K562 (cell line): Measurements from ENCODE around the gene KCNH3. TPM values are rescaled to one million over a fixed set of nuclear protein-coding genes. Genes with fewer than 3 reads are reported as not detected.

Source experiments
- ATAC-seq: fragments of 200-7000 bp; cut with Tn5 transposase; 3 replicates; pipeline ENCODE4 v1.9.1; 2020; ENCODE audit warnings: moderate library complexity
- Bru-seq: library from RNA; stranded (reverse); fragments of 400-500 nt; gene quantifications from one replicate; lab custom pipeline; 2021; lab: Mats Ljungman, UMichigan
- BruChase-seq, 2 experiments: library from RNA; stranded (reverse); fragments of 400-500 nt; gene quantifications; one replicate each; lab custom pipeline; 2021; lab: Mats Ljungman, UMichigan
- BruUV-seq: library from RNA; stranded (reverse); fragments of 400-500 nt; replicated peaks from 2 replicates; lab custom pipeline; 2021; lab: Mats Ljungman, UMichigan
- CTCF ChIA-PET: fragments of 300-600 bp; formaldehyde crosslinking; extraction: SDS; loops from one replicate; lab custom pipeline; 2021; ENCODE audit warnings: low intra/inter-chr PET ratio; lab: Yijun Ruan, JAX
- POLR2A ChIA-PET: fragments of 300-600, 350-650 bp; sonication (Branson Sonifier 250); formaldehyde crosslinking; extraction: SDS; loops from one replicate; lab custom pipeline; 2021; ENCODE audit warnings: antibody characterized with exemption, inconsistent platforms; lab: Yijun Ruan, JAX
- DNase-seq, 4 experiments: peaks; one replicate each; pipeline versions ENCODE4 v3.0.0 to v3.0.0-alpha.2; 2011 to 2018; ENCODE audit warnings: low spot score in 3 of 4, mixed read lengths in 3 of 4; ENCODE audit errors: extremely low read depth in 1 of 4
- FAIRE-seq: peaks from 2 replicates; lab custom pipeline; 2011; peaks lifted over from hg19 to GRCh38; lab: Jason Lieb, UNC
- H2AFZ ChIP-seq: 2 replicates; pipeline ENCODE4 v1.6.0; 2011; ENCODE audit warnings: low read depth, low read length, control low read depth, inconsistent platforms
- H3K27ac ChIP-seq: fragments of 200-600 bp; 3 replicates; pipeline ENCODE4 v1.8.0; 2011; ENCODE audit warnings: low read depth, mild to moderate bottlenecking, control low read depth, inconsistent platforms, low read length, moderate library complexity, mixed read lengths; ENCODE audit errors: extremely low read depth
- H3K27me3 ChIP-seq, 2 experiments: fragments of 300-600 bp in 1 of 2; 2 replicates in 1 of 2; 3 replicates in 1 of 2; pipeline versions ENCODE4 v1.6.0 to v1.8.0; 2011; ENCODE audit warnings: inconsistent platforms in 2 of 2, low read length in 2 of 2, mild to moderate bottlenecking in 1 of 2, mixed read lengths in 1 of 2, moderate library complexity in 1 of 2; ENCODE audit not compliant: control insufficient read depth in 2 of 2, insufficient read depth in 2 of 2
- H3K36me3 ChIP-seq: fragments of 300-600 bp; 3 replicates; pipeline ENCODE4 v1.8.0; 2011; ENCODE audit warnings: mild to moderate bottlenecking, low read length, inconsistent platforms; ENCODE audit not compliant: control insufficient read depth, insufficient read depth
- H3K4me1 ChIP-seq, 2 experiments: fragments of 200-600 bp in 1 of 2; replicated peaks in 1 of 2; 2 replicates in 1 of 2; 3 replicates in 1 of 2; pipeline versions ENCODE4 v1.5.1 to v1.8.0; 2011; ENCODE audit warnings: inconsistent platforms in 2 of 2, low read length in 2 of 2, mild to moderate bottlenecking in 1 of 2, mixed read lengths in 1 of 2, moderate library complexity in 1 of 2; ENCODE audit not compliant: control insufficient read depth in 2 of 2, insufficient read depth in 2 of 2
- H3K4me2 ChIP-seq: 2 replicates; pipeline ENCODE4 v1.6.1; 2011; ENCODE audit warnings: low read length, control low read depth, inconsistent platforms, mixed read lengths; ENCODE audit not compliant: insufficient read depth
- H3K4me3 ChIP-seq: fragments of 200-600 bp; sonication (generic), shearing (Covaris generic); 2 replicates; pipeline ENCODE4 v1.5.1; 2016; ENCODE audit warnings: control low read depth, inconsistent platforms
- H3K79me2 ChIP-seq: fragments of 200-600 bp; 3 replicates; pipeline ENCODE4 v1.8.0; 2011; ENCODE audit warnings: low read length, inconsistent platforms; ENCODE audit not compliant: control insufficient read depth, insufficient read depth
- H3K9ac ChIP-seq, 2 experiments: 2 replicates each; pipeline versions ENCODE4 v1.6.0 to v1.6.1; 2011; ENCODE audit warnings: low read depth in 2 of 2, low read length in 2 of 2, control low read depth in 1 of 2, inconsistent platforms in 1 of 2, mild to moderate bottlenecking in 1 of 2, mixed read lengths in 1 of 2; ENCODE audit not compliant: insufficient read depth in 1 of 2
- H3K9me1 ChIP-seq: one replicate; pipeline ENCODE4 v1.6.0; 2011; ENCODE audit warnings: inconsistent platforms, mild to moderate bottlenecking, low read length, moderate library complexity; ENCODE audit not compliant: control insufficient read depth, insufficient read depth
- H3K9me3 ChIP-seq: replicated peaks from 2 replicates; pipeline ENCODE4 v1.5.1; 2011; ENCODE audit warnings: low read depth, low read length, inconsistent platforms; ENCODE audit not compliant: control insufficient read depth, insufficient read depth
- H4K20me1 ChIP-seq: replicated peaks from 2 replicates; pipeline ENCODE4 v1.6.1; 2011; ENCODE audit warnings: low read length, inconsistent platforms, mixed read lengths; ENCODE audit not compliant: control insufficient read depth, insufficient read depth
- HMGN3 ChIP-seq: IDR thresholded peaks from 2 replicates; pipeline ENCODE4 v1.6.1; 2011; ENCODE audit warnings: borderline replicate concordance, low read depth, mild to moderate bottlenecking, mixed read lengths, low read length; ENCODE audit not compliant: insufficient read length; ENCODE audit errors: extremely low read depth
- MXI1 ChIP-seq: IDR thresholded peaks from 2 replicates; pipeline ENCODE4 v1.6.1; 2011; ENCODE audit warnings: low read depth, mild to moderate bottlenecking, improper control_type of control experiment, low read length
- NEUROD1 ChIP-seq: fragments of 150-350 bp; IDR thresholded peaks from 2 replicates; pipeline ENCODE4 v1.6.1; 2014; ENCODE audit warnings: borderline replicate concordance, low read length, low read depth; ENCODE audit not compliant: partially characterized antibody
- NFE2 ChIP-seq: IDR thresholded peaks from 2 replicates; pipeline ENCODE4 v1.6.1; 2014; ENCODE audit warnings: antibody characterized with exemption, low read depth
- NRF1 ChIP-seq, 2 experiments: fragments of 450-650 bp; IDR thresholded peaks in 1 of 2; conservative IDR thresholded peaks in 1 of 2; 2 replicates each; pipeline ENCODE4 v1.6.1; 2014; ENCODE audit warnings: mild to moderate bottlenecking in 2 of 2
- ZNF512 ChIP-seq: IDR thresholded peaks from 2 replicates; pipeline ENCODE4 v1.6.1; 2016; ENCODE audit warnings: missing genetic modification characterization, missing compliant biosample characterization
- ZNF609 ChIP-seq: sonication (generic); formaldehyde crosslinking; IDR thresholded peaks from 2 replicates; pipeline ENCODE4 v1.8.1; 2023; ENCODE audit warnings: missing genetic modification reagents, mild to moderate bottlenecking, borderline replicate concordance
- WGBS: fragments of 100-300 bp; shearing (Covaris generic); methylation state at CpG from one replicate; pipeline ENCODE4 v1.1.6; 2016; ENCODE audit warnings: low coverage, mixed read lengths; ENCODE audit not compliant: insufficient coverage; ENCODE audit errors: missing lambda C conversion rate; 5-methylcytosine and 5-hydroxymethylcytosine counted together
- in situ Hi-C: fragments of 300-500 bp; cut with MboI; formaldehyde crosslinking; loops from 4 replicates; pipeline ENCODE4 v1.15.0; 2018; ENCODE audit warnings: inconsistent platforms, mixed read lengths
- intact Hi-C: fragments of 100-400 bp; cut with micrococcal nuclease; formaldehyde crosslinking; loops from 2 replicates; pipeline ENCODE4 v1.14.2; 2022
- long read RNA-seq, 3 experiments: library from polyadenylated mRNA in 2 of 3; library from RNA in 1 of 3; unstranded in 2 of 3; stranded (forward) in 1 of 3; transcript quantifications; one replicate each; pipeline ENCODE4 v2.0.0, GENCODE V29; 2019 to 2022
- polyA minus RNA-seq, 3 experiments: library from RNA; depleted of rRNA, polyadenylated mRNA; stranded (reverse); fragments of >200 nt; gene quantifications; 2 replicates each; pipeline ENCODE4 v1.2.3, GENCODE V29; 2011
- polyA plus RNA-seq, 8 experiments: library from polyadenylated mRNA; depleted of rRNA in 4 of 8; stranded (reverse) in 5 of 8; unstranded in 3 of 8; fragments of >200 nt; fragmentation: Nextera tagmentation in 2 of 8; fragmentation: Illumina TruSeq in 1 of 8; extraction: Ambion mirVana in 2 of 8; extraction: Trizol in 1 of 8; gene quantifications; 2 replicates each; pipeline versions ENCODE4 v1.2.1 to v1.2.3, GENCODE V29; 2011 to 2014; ENCODE audit warnings: inconsistent platforms in 1 of 8, missing spikeins in 1 of 8
- total RNA-seq, 7 experiments: library from RNA; depleted of rRNA in 6 of 7; stranded (reverse); fragments of >200 nt in 6 of 7; fragmentation: Illumina TruSeq in 2 of 7; extraction: Trizol in 2 of 7; gene quantifications; 2 replicates each; pipeline versions ENCODE4 v1.2.1 to v1.2.3, GENCODE V29; 2011 to 2021; ENCODE audit warnings: low replicate concordance in 1 of 7

Gene KCNH3
- not detected in 2 replicates for total RNA-seq (2011; cell fraction: chromatin; rRNA removed; ENCODE audit: low replicate concordance)
- total RNA-seq (2011; cell fraction: nucleolus; rRNA removed), result 0.17 TPM in 1 of 2 replicates, not detected in the other
- not detected in 2 replicates for total RNA-seq (2011; cell fraction: nucleoplasm; rRNA removed)
- total RNA-seq (2014; rRNA removed), result 0.08 TPM in 1 of 2 replicates, not detected in the other
- total RNA-seq (2014; rRNA removed; fragmentation: Illumina TruSeq; extraction: Trizol), result not detected in 2 replicates
- not detected in 2 replicates for total RNA-seq (2015; rRNA removed; fragmentation: Illumina TruSeq; extraction: Trizol)
- 0.09 and 0.29 TPM in 2 replicates for total RNA-seq (2021)
- polyA plus RNA-seq (2011; rRNA removed), result 0.01 and 0.04 TPM in 2 replicates
- 0.01 and 0.12 TPM in 2 replicates for polyA plus RNA-seq (2011; cell fraction: cytosol; rRNA removed)
- 0.10 and 0.28 TPM in 2 replicates for polyA plus RNA-seq (2011; cell fraction: nucleus; rRNA removed)
- polyA plus RNA-seq (2012), result 0.04 and 0.05 TPM in 2 replicates
- polyA plus RNA-seq (2014; fragmentation: Illumina TruSeq; extraction: Trizol), result not detected in 2 replicates
- polyA plus RNA-seq (2014; fragmentation: Nextera tagmentation; extraction: Ambion mirVana), result not detected
- 0.09 TPM in 1 of 2 replicates, not detected in the other for polyA plus RNA-seq (2014; rRNA removed)
- polyA minus RNA-seq (2011; rRNA and poly(A)+ RNA removed), result not detected in 2 replicates
- polyA minus RNA-seq (2011; cell fraction: cytosol; rRNA and poly(A)+ RNA removed), result not detected in 2 replicates
- under 0.01 TPM in 1 of 2 replicates, not detected in the other for polyA minus RNA-seq (2011; cell fraction: nucleus; rRNA and poly(A)+ RNA removed)
- percentile 9 among the genes with signal in this experiment for Bru-seq, nascent RNA
- percentile 15 among the genes with signal in this experiment for BruChase-seq, experiment 1, labeled RNA remaining after a 2-hour chase
- not detected for BruChase-seq, experiment 2, labeled RNA remaining after a 6-hour chase
- long read RNA-seq, experiment 1, result 0 reads
- long read RNA-seq, experiment 2, result 0 reads
- long read RNA-seq, experiment 3, result 0 reads

GRCh38 chr12:49538510-49539403 is at the start of gene KCNH3:
Gene KCNH3 (plus strand): TSS chr12:49539030. CDS start chr12:49539417, 387 bp downstream.
- no TSS peak for BruUV-seq
- intact Hi-C loops, result no loop called here
- H3K4me1 ChIP-seq, result peaks cover 0 to 42% of the 10 kb centered on the region in 2 experiments; a peak in 4 of 5 replicates
- 0 out of 2 replicates have a peak, but pooled peaks cover 9% of the 10 kb centered on the region for H4K20me1 ChIP-seq
- H3K4me2 ChIP-seq, result peak within 1 kb of the TSS; percentile 84
- no peaks in the 10 kb centered on the region for H3K9me3 ChIP-seq
- no peaks in the 10 kb centered on the region for H3K79me2 ChIP-seq
- FAIRE-seq (no peak), DNase-seq (peak; percentile 90 to 98 (median 96)), ATAC-seq (peak; percentile 93)
- peaks cover 3% of the 10 kb centered on the region for H3K9me1 ChIP-seq
- H3K27me3 ChIP-seq, result peaks cover 14 to 34% of the 10 kb centered on the region in 2 experiments
- in situ Hi-C loops, result no loop called here
- peak within 1 kb of the TSS; percentile 41 to 86; a peak in 3 of 4 replicates for H3K9ac ChIP-seq
- POLR2A ChIA-PET, result interaction anchor here (1.0 to 2.4 kb wide), 2 partner anchors 12 to 18 kb away, joined by 3 to 9 read pairs; no protein-coding TSS in a partner anchor
- H3K4me3 ChIP-seq, result peak within 1 kb of the TSS; percentile 38
- CTCF ChIA-PET, result no interaction called here
- H3K27ac ChIP-seq, result no peak within 1 kb of the TSS
- WGBS, result 3% methylated on average over 21 of the region's 107 CpGs
- peak within 1 kb of the TSS; percentile 82 for H2AFZ ChIP-seq
- H3K36me3 ChIP-seq, result no peaks in the 10 kb centered on the region
- peak; percentile 62 for TF ChIP-seq NEUROD1
- TF ChIP-seq HMGN3, result peak; percentile 10
- TF ChIP-seq MXI1, result 0 out of 2 replicates have a peak, but pooled peaks have one; percentile 30
- TF ChIP-seq NFE2, result no peak
- no peak for TF ChIP-seq NRF1 (conservative IDR thresholded peaks at IDR 0.05 in 1 of 2, IDR thresholded peaks at IDR 0.05 in 1 of 2)
- no peak for TF ChIP-seq ZNF609 (CRISPR knock-in tag)
- TF ChIP-seq ZNF512 (tag), result no peak
